ENCODE results near the gene PRR3.

The PRR3 gene

DNA sequence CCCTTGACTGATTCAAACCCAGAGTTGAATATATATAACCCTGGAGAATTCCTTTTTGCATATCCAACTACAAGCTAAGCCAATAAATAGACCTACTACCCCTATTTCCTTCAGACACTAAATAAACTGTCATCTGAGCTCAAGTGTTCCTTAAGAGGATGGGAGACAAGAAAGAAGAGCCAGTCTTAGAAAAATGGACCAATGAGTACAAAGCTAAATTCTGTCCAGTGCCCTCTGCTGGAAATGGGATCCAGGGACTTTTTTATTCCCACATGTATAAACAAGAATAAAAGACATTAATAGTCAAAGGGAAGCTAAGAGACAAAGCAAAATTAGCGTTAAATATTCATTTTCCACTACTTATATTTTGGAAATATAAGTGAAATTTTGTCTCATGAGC is 55.1 kb downstream of the PRR3 start:
- Histone ChIP-seq H3K36me3 (replicated peaks; ENCODE audit: low read depth, low read length) (peaks cover 75% of the 10 kb centered on the region), H3K27me3 (ENCODE audit: low read depth, low read length) (no peaks in the 10 kb centered on the region), H3K4me3 (ENCODE audit: low read length) (no peak overlapping the region), H3K9me3 (ENCODE audit: insufficient read depth, low read length) (no peaks in the 10 kb centered on the region), H3K4me2 (ENCODE audit: low read length) (no peak overlapping the region), H4K20me1 (ENCODE audit: insufficient read depth, low read length) (peaks cover 23% of the 10 kb centered on the region), H3K9ac (ENCODE audit: low read length) (no peak overlapping the region), H3K27ac (ENCODE audit: low read length) (no peak overlapping the region), H3K4me1 (ENCODE audit: low read length) (peaks cover 20% of the 10 kb centered on the region), H3K79me2 (ENCODE audit: low read length) (peaks cover 63% of the 10 kb centered on the region), H2AFZ (ENCODE audit: low read depth, low read length) (no peak overlapping the region)
- TF ChIP-seq, protein P1, sequence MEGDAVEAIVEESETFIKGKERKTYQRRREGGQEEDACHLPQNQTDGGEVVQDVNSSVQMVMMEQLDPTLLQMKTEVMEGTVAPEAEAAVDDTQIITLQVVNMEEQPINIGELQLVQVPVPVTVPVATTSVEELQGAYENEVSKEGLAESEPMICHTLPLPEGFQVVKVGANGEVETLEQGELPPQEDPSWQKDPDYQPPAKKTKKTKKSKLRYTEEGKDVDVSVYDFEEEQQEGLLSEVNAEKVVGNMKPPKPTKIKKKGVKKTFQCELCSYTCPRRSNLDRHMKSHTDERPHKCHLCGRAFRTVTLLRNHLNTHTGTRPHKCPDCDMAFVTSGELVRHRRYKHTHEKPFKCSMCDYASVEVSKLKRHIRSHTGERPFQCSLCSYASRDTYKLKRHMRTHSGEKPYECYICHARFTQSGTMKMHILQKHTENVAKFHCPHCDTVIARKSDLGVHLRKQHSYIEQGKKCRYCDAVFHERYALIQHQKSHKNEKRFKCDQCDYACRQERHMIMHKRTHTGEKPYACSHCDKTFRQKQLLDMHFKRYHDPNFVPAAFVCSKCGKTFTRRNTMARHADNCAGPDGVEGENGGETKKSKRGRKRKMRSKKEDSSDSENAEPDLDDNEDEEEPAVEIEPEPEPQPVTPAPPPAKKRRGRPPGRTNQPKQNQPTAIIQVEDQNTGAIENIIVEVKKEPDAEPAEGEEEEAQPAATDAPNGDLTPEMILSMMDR (IDR thresholded peaks at IDR 0.05; ENCODE audit: low read depth, low read length), result peak; percentile 9; the same call in 1 of the 2 replicates
- TF ChIP-seq EZH2phosphoT487 (IDR thresholded peaks at IDR 0.05; ENCODE audit: low read depth), result no peak

DNA sequence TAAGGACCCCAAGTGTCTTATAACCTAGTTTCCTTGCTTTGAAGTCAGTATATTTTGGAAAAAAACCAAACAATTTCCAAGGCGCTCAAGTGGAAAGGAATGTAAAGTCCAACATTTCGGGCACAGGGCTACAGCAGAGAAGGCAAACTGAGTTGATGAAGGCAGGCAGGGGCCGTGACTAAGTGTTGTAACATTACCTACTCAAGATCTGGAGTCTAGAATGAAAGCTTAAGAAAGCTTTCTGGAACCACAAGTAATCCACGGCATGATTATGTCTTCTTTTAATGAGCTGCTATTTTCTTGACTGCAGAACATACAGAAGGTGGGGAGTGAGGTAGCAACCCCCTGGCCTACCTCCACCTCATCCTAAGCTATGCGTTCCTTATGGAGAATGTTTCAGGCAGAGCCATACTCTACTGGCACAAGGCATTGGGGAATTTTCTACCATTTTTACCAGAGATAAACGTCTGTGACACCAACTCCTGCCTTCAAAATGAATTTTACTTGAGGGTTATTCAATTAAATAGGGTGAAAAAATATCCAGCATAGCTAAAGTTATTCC is 55.7 kb downstream of the PRR3 start:
- H3K4me3 ChIP-seq (ENCODE audit: low read length), result no peak overlapping the region
- H3K4me2 ChIP-seq (ENCODE audit: low read length), result no peak overlapping the region
- H3K27me3 ChIP-seq (ENCODE audit: low read depth, low read length), result no peaks in the 10 kb centered on the region
- TF ChIP-seq EZH2phosphoT487 (IDR thresholded peaks at IDR 0.05; ENCODE audit: low read depth), result no peak
- TF ChIP-seq, protein P1 (IDR thresholded peaks at IDR 0.05; ENCODE audit: low read depth, low read length), result no peak
- peaks cover 70% of the 10 kb centered on the region for H3K36me3 ChIP-seq (replicated peaks; ENCODE audit: low read depth, low read length)
- H3K4me1 ChIP-seq (ENCODE audit: low read length), result peaks cover 20% of the 10 kb centered on the region
- H3K9me3 ChIP-seq (ENCODE audit: insufficient read depth, low read length), result no peaks in the 10 kb centered on the region
- H2AFZ ChIP-seq (ENCODE audit: low read depth, low read length), result no peak overlapping the region
- no peak overlapping the region for H3K9ac ChIP-seq (ENCODE audit: low read length)
- 0 out of 2 replicates have a peak overlapping the region, but pooled peaks have one; percentile 87 for H3K27ac ChIP-seq (ENCODE audit: low read length)
- H3K79me2 ChIP-seq (ENCODE audit: low read length), result peaks cover 64% of the 10 kb centered on the region
- H4K20me1 ChIP-seq (ENCODE audit: insufficient read depth, low read length), result peaks cover 23% of the 10 kb centered on the region

Measured in OCI-LY3 (cell line).